NCI-H2171 (cell line): ENCODE measurements around the gene ABCB9.
"Not testable (repeated sequence)": the region's sequence is repeated elsewhere in the genome, so short reads cannot be mapped to it uniquely, and the experiment has no call there.

Experiments
- DNase-seq: peaks from one replicate; lab custom pipeline; 2025; lab: John Stamatoyannopoulos, UW

ABCB9 gene

GRCh38 chr12:122963941-122964265, 2.4 kb downstream of the ABCB9 start:
- DNase-seq = peak; percentile 56

GRCh38 chr12:122961531-122962329, 4.5 kb downstream of the ABCB9 start:
- DNase-seq = peak; percentile 36

GRCh38 chr12:122960193-122960569, 6.1 kb downstream of the ABCB9 start:
- no peak for DNase-seq

GRCh38 chr12:122959566-122960192, 6.6 kb downstream of the ABCB9 start:
- no peak for DNase-seq

GRCh38 chr12:122958198-122958888, 7.9 kb downstream of the ABCB9 start:
- DNase-seq = no peak

GRCh38 chr12:122956035-122956434, 10.2 kb downstream of the ABCB9 start:
- DNase-seq = no peak

- DNase-seq = peak; percentile 28
Observed at GRCh38 chr12:122955156-122955555, 11.1 kb downstream of the ABCB9 start.

- DNase-seq = peak; percentile 36
Observed at GRCh38 chr12:122951979-122952892, 14.0 kb downstream of the ABCB9 start.

- no peak for DNase-seq
Observed at GRCh38 chr12:122951406-122951805, 14.9 kb downstream of the ABCB9 start.

GRCh38 chr12:122949816-122950675, 16.2 kb downstream of the ABCB9 start:
- DNase-seq = no peak

GRCh38 chr12:122949405-122949804, 16.9 kb downstream of the ABCB9 start:
- no peak for DNase-seq

- DNase-seq = no peak
Observed at GRCh38 chr12:122948605-122949004, 17.7 kb downstream of the ABCB9 start.

- no peak for DNase-seq
Observed at GRCh38 chr12:122947352-122947792, 18.9 kb downstream of the ABCB9 start.

GRCh38 chr12:122946690-122947341, 19.4 kb downstream of the ABCB9 start:
- DNase-seq = no peak

GRCh38 chr12:122944605-122945592, 21.4 kb downstream of the ABCB9 start:
- no peak for DNase-seq

GRCh38 chr12:122943196-122943595, 23.1 kb downstream of the ABCB9 start:
- no peak for DNase-seq

GRCh38 chr12:122942637-122943036, 23.6 kb downstream of the ABCB9 start:
- DNase-seq = no peak

GRCh38 chr12:122941351-122941750, 24.9 kb downstream of the ABCB9 start:
- not testable (repeated sequence) for DNase-seq

GRCh38 chr12:122939125-122939524, 27.1 kb downstream of the ABCB9 start:
- DNase-seq = no peak
